HG03558 (cell line): Measurements from ENCODE around the gene DIP2C.
"Not testable (repeated sequence)": the region's sequence is repeated elsewhere in the genome, so short reads cannot be mapped to it uniquely, and the experiment has no call there.

Source experiments
- ATAC-seq: cut with Tn5 transposase; IDR thresholded peaks from one replicate; pipeline ENCODE4 v1.9.1; 2021; ENCODE audit warnings: moderate number of reproducible peaks; ENCODE audit not compliant: unreplicated experiment; ENCODE audit errors: extremely low read depth

Gene DIP2C

DNA sequence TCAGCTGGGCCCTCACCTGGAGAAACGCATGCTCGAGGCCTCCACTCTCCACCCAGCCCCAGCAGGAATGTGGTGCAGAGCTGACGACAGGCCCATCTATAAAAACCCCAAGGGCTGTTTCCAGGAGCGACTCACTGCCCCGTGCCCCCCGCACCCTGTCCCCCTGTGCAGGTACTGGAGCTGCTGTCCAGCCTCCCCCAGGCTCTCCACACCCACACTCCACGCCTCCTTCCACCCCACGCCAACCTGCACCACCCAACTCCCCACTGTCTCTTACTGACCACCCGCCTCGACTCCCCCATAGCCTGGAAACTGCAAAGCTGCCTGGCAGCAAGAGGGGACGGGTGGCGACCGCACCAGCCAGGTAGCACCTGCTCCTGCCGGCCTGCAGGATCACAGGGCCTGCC is 43.3 kb downstream of the DIP2C start:
- ATAC-seq, result no peak

DNA sequence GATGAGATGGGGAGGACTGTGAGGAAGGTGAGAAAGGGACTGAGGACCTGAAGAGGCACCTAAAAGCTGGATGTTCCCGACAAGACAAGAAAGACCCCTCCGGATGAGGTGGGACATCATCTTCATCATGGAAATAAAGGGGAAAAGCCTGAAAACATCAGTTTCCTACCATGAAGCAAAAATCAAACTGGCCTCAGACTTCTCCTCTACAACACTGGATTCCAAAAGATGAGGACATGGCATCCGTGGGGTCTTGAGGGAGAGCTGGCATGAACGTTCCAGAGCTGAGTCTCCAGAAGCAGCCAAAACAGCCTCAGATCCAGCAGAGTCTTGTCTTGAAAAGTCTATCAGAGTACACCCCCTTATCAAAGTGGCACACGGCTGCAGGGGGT is 44.5 kb downstream of the DIP2C start:
- ATAC-seq, result no peak

DNA sequence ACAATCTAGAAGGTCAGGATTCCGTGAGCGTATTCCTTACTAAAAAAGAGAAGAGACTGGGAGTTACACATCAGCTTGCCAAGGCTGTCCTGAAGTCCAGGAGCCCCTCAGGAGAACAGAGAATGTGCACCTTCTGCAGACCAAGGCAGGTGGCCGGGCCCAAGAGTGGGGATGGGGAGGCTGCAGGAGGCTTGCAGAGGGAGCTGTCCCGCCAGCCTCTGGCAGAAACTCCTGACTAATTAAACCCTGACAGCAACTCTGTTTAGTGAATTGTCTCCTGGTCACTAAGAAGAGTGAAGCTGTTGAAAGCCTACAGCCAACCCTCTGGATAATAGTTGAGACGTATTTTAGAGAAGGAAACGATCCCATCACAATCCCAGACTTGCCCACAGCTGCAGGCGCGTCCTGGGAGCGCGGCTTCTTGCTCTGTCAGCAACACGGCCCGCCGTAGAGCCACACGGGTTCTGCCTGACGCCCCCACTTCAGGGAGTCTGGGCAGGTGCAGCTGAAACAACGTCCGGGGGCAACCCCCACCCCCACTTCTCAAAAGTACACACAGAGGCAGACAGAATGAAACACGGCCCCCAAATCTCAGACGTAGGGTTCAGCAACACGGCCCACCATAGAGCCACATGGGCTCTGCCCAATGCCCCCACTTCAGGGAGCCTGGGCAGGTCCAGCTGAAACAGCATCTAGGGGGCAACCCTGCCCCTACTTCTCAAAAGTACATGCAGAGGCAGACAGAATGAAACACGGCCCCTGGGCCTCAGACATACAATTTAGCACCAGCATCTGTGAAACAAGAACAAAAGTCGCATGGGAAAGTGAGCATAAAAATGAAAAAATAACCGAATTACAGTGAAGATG is 45.2 kb downstream of the DIP2C start:
- ATAC-seq, result no peak

DNA sequence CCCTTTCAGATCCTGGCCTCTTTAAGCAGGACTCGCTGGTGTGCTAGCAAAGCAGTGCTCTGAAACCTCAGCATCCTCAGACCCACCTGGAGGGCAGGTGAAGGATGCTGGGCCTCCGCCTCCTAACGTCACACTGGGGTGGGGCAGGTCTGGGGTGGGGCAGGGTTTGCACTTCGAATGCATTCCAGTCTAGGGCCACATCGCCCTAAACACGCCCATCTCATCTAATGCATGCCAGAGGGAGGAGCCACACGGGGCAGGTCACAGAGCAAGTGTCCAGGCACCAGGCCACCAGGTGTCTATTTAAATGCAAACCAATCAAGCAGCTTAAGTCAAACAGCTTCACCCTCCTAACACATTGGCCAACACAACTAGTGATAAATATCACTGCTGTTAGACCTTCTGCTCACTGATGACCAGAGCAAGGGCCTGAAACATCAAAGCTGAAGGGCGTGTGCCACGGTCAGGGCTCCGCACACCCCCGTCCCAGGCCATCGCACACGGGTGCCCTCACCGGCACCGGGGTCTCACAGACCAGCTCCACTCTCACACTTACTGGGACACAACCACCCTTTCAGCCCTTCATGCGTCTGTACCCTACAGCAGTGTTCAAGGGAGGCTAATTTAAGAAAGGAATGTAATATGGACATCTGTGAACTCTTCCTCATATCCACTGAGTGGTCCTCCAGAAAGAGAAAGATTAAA is 47.1 kb downstream of the DIP2C start:
- no peak for ATAC-seq

DNA sequence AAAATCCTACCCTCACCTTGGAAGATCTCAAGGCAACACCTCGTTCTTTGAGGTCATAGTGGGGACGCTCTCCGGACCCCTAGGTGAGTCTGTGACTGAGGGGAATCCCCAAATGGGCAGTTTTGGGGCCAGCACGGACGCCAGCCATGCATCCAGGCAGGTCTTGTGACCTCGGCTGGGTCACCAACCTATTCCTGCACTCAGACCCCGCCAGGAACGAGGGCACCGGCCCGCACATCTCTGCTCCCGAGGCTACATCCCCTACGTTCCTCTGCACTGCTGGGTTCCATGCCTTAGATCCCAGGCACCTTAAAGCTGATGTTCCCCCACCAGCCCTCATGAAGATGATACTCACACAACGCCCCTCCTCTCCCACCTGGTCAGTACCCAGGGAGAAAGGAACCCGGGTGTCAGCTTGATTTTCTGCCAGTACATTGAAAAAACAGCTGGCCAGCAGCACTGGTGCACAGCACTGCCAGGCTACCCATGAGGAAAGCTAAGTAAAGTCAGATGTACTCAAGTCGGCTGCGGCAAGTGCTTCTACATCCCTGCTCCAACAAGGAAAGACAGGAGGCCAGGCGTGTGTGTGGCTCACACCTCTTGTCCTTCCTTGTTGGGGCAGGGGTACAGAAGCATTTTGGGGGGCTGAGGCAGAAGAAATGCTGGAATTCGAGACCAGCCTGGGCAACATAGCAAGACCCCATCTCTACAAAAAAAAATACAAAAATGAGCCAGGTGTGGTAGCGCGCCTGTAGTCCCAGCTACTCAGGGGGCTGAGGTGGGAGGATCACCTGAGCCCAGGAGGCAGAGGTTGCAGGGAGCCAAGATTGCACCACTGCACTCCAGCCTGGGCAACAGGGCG is 48.1 kb downstream of the DIP2C start:
- ATAC-seq, result no peak

DNA sequence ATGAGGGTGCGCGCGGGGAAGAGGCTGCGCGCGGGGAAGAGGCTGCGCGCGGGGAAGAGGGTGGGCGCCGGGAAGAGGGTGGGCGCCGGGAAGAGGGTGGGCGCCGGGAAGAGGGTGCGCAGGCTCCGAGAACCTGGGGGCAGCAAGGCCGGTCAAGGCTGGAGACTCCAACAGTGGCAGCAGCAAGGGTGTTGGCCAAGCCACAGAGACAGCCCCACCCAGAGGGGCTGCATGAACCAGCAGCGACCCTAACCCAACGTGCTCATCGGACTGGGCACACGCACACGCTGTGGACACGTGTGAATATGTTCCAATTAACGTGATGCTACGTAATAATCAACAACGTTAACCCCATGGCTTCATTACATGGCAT is 48.8 kb downstream of the DIP2C start:
- no peak for ATAC-seq

DNA sequence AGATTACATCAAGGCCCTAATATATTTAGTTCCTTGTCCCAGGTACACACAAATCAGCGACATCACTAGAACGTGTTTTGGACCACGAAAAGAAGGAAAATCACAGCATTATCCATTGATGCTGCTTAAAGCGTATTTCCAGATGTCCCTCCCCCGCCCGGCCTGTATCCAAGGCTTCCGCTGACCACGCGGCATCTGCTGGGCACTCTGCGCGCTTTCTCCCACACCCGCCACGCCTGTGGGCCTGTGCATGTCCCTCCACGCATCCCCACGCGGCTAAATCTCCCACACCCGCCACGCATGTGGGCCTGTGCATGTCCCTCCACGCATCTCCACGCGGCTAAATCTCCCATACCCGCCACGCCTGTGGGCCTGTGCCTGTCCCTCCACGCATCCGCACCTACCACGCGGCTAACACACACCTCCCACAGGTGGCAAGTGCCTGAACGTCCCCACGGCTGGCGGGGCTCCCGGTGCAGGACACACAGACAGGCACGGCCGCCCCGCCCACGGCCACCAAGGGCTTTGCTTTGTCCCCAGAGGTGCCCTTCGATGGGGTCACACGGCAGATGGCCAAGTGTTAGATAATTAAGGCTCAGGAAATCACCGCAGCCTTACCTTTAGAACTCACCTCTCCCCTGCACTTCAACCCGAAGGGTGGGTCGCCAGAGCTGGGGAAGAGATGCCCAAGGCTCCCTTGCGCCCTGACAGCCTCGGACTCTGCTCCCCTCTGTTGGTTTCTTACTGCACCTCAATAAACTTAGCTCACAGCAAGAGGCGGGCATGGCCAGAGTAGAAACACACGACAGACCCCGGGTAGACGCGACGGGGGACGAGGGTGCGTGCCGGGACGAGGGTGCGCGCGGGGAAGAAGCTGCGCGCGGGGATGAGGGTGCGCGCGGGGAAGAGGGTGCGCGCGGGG is 49.5 kb downstream of the DIP2C start:
- ATAC-seq, result no peak

DNA sequence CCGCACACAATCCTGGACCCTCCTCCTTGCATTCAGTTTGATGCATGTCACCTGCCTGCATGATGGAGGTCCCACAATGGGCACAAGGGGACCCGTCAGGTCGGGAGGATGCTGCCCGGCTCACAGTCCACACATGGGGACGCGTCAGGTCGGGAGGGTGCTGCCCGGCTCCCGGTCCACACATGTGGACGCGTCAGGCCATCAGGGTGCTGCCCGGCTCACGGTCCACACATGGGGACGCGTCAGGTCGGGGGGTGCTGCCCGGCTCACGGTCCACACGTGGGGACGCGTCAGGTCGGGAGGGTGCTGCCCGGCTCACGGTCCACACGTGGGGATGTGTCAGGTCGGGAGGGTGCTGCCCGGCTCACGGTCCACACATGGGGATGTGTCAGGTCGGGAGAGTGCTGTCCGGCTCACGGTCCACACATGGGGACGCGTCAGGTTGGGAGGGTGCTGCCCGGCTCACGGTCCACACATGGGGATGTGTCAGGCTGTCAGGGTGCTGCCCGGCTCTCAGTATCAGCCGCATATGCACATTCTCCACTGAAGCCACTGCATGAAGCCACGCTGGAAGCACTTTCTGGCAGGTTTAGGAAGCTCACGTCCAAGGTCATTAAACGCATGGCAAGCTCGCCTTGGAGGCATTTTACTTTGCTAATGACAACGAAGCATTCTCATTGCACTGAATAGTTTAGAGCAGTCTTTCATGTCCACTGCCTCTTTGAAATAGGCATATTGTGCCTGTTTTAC is 50.3 kb downstream of the DIP2C start:
- no peak for ATAC-seq

DNA sequence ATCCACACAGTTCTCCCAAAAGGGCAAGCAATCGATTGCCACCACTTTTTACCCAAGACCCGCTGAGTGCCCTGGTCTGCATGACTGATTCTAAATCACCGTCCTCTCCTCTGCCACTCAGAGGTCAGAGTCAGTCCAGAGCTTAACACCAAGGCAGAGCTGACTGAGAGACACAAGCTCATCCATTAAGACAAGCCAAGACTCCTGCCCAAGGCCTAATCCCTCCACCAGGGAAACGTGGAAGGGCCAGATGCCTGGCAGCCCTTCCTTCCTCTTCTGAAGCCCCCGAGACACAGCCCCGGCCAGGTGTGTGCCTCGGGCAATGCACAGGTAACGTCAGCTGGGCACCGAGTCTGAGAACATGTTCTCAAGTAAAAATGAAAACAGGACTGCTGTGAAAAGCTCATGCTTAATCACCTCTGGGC is 51.7 kb downstream of the DIP2C start:
- ATAC-seq, result no peak

DNA sequence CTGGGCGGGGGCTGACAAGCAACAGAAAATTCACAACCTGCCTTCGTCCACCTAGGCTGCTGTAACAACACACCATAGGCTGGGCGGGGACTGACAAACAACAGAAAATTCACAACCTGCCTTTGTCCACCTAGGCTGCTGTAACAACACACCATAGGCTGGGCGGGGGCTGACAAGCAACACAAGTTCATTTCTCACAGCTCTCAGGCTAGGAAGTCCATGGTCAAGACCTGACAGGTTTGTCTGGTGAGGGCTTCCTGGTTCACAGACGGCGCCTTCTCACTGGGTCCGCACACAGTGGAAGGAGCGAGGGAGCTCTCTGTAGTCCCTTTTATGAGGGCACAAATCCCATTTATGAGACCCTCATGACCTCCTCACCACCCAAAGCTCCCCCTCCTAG is 52.2 kb downstream of the DIP2C start:
- no peak for ATAC-seq

DNA sequence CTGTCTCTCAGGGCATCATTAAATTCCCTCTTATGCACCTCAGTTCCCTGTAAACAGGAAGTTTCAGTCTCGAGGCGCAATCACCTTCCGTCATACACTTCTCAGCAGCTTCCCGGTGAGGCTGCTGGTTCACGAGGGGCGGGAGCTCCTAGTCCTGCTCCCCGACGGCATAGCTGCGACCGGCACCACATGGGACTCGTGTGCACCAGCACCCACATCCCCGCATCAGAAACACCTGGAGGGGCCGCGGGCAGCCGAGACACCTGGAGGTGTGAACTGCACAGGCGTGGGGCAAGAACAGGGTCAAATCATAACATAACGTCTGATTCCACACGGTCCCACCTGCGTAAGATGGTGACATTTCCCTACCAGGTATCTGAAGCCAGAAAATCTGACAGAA is 52.7 kb downstream of the DIP2C start:
- no peak for ATAC-seq

DNA sequence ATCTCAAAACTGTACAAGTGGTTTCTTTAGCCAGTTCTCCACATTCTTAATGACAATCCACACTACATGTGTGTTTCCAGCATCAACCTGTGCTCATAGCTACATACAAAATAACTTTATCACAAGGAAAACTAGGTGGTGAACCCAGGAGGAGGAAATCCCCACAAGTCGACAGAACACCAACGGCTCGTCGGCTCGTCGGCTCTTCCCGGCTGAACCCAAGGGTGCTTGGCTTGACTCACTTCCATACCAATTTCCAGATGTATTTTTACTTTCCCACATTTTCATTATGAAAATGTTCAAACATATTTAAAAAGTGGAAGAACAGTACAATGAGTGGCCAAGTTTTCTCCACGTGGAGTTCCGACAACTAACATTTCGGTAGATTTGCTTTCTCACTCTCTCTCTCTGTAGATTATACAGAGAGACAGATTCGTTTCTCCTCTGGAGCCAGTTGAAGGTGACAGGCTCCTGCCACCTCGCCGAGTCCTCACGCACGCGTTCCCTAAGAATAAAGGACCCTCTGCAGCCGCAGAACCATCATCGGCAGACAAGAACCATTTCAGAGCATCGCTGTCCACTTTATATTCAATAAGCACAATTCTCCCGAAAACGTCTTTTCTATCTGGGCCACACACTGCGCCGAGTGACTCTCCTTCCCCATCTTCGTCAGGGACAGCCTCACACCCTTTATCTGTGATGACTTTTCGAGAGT is 53.3 kb downstream of the DIP2C start:
- ATAC-seq, result no peak

DNA sequence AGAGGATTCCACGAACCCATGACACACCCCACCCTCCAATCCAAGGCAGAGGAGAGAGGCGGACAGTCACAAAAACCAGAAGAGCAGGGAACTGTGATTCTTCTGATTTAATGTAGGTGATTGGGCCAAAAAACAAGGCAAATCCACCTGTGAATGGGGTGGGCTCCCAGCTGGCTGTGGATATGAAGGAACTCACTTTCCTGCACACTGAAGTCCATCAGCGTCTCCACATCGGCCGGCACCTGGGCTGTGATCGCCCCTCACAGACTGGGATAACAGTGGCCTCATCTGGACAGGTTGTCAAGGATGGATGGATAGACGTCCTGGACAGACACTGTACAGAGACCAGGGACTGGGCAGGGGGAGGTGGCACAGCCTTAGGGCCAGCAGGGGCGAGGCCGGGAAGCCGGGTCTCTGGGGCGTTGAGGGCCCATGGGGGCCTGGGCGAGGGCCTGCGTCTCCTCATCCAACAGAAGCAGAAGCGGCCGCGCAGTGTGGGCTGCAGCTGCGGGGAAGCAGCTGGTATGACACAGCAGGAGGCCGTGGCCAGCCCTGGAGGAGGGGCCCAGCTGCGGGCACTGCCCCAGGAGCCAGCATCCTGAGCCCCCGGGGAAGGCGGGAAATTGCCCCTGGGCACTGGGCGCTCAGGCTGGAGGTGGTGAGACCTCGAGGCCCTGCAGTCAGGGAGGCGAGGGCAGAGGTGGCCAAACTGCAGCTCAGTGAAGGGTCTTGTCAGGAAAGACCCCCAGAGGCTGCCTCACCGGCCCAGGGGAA is 54.2 kb downstream of the DIP2C start:
- ATAC-seq, result no peak

DNA sequence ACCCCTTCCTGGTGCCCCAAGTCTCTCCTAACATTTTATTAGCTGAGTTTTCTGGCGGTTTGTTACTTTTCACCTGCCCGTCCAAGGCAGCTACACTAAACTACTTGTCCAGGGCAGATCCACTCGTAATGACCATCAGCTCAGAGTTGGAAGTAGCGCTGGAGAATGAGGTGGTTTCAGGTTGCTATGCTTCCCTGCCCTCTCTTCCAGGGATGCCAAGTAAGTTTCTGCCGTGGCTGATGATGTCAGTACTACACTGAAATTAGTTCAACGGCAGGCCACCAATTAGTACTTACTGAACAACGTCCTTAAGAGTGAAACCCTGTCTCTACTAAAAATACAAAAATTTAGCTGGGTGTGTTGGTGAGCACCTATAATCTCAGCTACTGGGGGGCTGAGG is 55.2 kb downstream of the DIP2C start:
- ATAC-seq, result no peak

DNA sequence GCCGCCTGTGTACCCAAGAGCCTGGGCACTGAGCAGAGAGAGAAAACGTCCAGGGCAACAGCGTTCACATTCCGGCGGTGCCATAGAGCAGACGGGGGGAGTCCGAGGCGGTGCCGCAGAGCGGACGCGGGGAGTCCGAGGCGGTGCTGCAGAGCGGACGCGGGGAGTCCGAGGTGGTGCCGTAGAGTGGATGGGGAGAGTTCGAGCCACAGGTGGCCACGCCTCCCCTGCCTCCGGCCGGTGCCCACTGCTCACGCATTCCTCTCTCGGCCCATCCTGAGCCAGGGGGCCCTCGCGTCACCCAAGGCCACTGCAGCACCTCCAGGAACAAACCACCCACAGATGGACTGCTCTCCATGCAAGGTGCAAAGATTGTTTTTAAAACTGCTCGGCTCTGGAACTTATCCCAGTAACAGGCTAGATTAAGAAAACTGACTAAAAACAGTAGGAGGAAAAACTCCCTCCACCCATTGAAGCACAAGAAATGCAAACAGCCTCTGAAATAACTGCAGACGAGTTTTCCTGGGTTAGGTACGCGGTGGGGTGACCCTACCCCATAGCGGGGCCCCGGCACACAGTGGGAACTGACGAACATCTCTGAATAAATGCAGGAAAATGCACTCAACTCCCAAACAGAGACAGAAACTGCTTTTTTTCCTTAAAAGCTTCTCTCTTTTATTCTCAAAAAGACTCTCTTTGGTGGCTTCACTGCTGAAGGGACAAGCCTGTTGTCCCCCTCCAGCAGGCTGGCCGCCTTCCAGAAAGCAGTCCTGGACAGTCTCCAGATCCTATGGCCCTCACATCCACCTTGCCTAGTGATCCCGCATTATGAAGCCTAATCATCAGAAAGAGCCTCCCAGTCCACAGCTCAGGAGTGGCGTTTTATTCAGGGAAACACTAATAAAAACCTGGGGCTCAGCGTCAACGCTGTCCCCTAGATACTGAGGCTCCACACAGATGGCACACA is 55.9 kb downstream of the DIP2C start:
- no peak for ATAC-seq

DNA sequence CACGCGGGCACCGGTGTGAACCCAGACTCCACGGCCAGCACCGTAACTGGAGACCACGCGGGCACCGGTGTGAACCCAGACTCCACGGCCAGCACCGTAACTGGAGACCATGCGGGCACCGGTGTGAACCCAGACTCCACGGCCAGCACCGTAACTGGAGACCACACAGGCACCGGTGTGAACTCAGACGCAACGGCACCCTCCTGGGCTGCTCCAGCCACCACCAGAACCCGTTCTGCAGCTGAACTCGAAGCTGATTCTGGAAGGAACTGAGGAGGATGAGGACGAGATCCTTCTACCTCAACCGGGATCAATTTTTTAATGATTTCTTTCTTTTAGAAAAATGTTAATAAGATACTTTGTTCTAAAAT is 56.7 kb downstream of the DIP2C start:
- not testable (repeated sequence) for ATAC-seq
